ENCODE data around the gene MYT1.

The MYT1 gene

GRCh38 chr20:64207641-64208590 lies 43.7 kb downstream of the MYT1 start:
- no peak for TF ChIP-seq USF1 (IDR thresholded peaks at IDR 0.05)
- no peak for TF ChIP-seq ZBTB7A (IDR thresholded peaks at IDR 0.05; ENCODE audit: low read depth)
- no peak for TF ChIP-seq EGR1 (IDR thresholded peaks at IDR 0.05)
- TF ChIP-seq TCF12 (IDR thresholded peaks at IDR 0.05; ENCODE audit: low read depth): no peak
- no peak for TF ChIP-seq MAX (IDR thresholded peaks at IDR 0.05)
- no peak for TF ChIP-seq CREB1 (IDR thresholded peaks at IDR 0.05; ENCODE audit: low read depth)

- no peak for TF ChIP-seq USF1 (IDR thresholded peaks at IDR 0.05)
- TF ChIP-seq CEBPB (IDR thresholded peaks at IDR 0.05): no peak
- TF ChIP-seq YY1 (IDR thresholded peaks at IDR 0.05; ENCODE audit: low read depth): no peak
- TF ChIP-seq NFIC (IDR thresholded peaks at IDR 0.05): no peak
- TF ChIP-seq TCF12 (IDR thresholded peaks at IDR 0.05; ENCODE audit: low read depth): no peak
- no peak for TF ChIP-seq FOXM1 (IDR thresholded peaks at IDR 0.05; ENCODE audit: borderline replicate concordance, low read depth)
- no peak for TF ChIP-seq EP300 (IDR thresholded peaks at IDR 0.05; ENCODE audit: borderline replicate concordance)
- no peak for TF ChIP-seq TAF1 (IDR thresholded peaks at IDR 0.05; ENCODE audit: low read depth)
- no peak for TF ChIP-seq RAD21 (IDR thresholded peaks at IDR 0.05; ENCODE audit: low read depth)
- TF ChIP-seq TEAD4 (IDR thresholded peaks at IDR 0.05): no peak
- TF ChIP-seq ZBTB7A (IDR thresholded peaks at IDR 0.05; ENCODE audit: low read depth): no peak
- no peak for TF ChIP-seq CREB1 (IDR thresholded peaks at IDR 0.05; ENCODE audit: low read depth)
- no peak for TF ChIP-seq REST (IDR thresholded peaks at IDR 0.05; ENCODE audit: low read depth)
- TF ChIP-seq MAX (IDR thresholded peaks at IDR 0.05): no peak
- no peak for TF ChIP-seq EGR1 (IDR thresholded peaks at IDR 0.05)
Observed at GRCh38 chr20:64209148-64209547, 44.9 kb downstream of the MYT1 start.

DNA sequence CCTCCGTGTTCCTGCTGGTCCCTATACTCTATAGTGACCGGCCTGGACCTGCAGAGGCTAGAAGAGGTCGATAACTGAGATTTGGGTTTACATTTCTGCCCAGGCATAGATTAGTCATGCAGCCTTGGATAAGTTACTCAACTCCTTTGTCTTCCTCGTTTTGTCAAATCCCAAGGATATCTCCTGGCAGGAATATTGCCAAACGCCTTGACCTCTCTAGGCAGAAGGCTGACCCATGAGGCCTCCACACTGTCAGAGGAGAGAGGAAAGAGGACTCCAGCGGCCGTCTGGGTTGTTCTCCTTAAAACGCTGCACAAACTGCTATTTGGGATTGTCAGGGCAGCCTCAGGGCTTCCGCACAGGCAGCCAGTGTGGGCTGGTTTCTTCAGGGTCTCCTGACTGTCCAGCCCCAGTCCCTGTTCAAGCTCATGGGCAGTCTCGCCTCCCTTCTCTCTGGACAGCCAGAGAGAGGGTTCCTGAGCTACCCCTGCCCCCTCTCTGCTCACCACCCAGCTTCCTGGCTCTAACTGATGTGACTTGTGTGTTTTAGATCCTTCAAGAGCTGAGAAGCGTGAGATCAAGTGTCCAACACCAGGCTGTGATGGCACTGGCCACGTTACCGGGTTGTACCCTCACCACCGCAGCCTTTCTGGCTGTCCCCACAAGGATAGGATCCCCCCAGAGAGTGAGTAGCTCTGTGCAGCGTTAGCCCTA lies 46.6 kb downstream of the MYT1 start:
- TF ChIP-seq CEBPB (IDR thresholded peaks at IDR 0.05) (no peak), CREB1 (IDR thresholded peaks at IDR 0.05; ENCODE audit: low read depth) (no peak), NFIC (IDR thresholded peaks at IDR 0.05) (no peak), TCF12 (IDR thresholded peaks at IDR 0.05; ENCODE audit: low read depth) (no peak), ZBTB7A (IDR thresholded peaks at IDR 0.05; ENCODE audit: low read depth) (no peak), YY1 (IDR thresholded peaks at IDR 0.05; ENCODE audit: low read depth) (no peak), USF1 (IDR thresholded peaks at IDR 0.05) (no peak), REST (IDR thresholded peaks at IDR 0.05; ENCODE audit: low read depth) (no peak), TAF1 (IDR thresholded peaks at IDR 0.05; ENCODE audit: low read depth) (no peak), EP300 (IDR thresholded peaks at IDR 0.05; ENCODE audit: borderline replicate concordance) (no peak)

DNA sequence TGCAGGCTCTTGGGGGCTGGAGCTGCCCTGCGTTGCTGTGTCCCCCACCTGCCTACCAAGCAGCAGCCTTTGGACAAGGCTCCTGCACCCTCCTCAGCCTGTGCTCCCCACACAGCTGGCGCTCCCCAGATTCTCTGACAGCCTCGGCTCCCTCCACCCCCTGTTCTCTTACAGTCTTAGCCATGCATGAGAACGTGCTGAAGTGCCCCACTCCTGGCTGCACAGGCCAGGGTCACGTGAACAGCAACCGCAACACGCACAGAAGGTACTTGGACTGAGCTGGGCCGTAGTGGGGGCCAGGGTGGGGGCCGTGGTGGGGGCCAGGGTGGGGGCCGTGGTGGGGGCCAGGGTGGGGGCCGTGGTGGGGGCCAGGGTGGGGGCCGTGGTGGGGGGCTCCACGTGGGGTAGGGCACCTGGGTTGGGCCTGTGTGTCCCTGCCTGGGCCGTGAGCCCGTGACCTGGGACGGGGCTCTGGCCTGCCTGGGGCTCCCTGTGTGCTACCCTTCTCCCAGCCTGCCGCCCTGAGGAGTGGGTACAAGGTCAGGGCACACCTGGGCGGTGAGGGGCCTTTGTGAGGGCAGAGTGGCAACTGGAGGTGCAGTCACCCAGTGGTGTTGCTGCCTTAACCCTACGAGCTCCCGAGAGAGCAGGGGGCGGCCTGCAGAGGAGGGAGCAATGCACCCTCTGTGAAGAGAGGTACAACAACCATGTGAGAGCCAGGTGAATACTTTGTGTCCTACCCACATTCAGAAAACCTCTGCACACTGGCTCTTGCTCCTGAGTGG lies 47.8 kb downstream of the MYT1 start:
- no peak for TF ChIP-seq CREB1 (IDR thresholded peaks at IDR 0.05; ENCODE audit: low read depth)
- TF ChIP-seq MAX (IDR thresholded peaks at IDR 0.05): no peak
- TF ChIP-seq YY1 (IDR thresholded peaks at IDR 0.05; ENCODE audit: low read depth): no peak
- TF ChIP-seq TEAD4 (IDR thresholded peaks at IDR 0.05): no peak
- no peak for TF ChIP-seq FOXM1 (IDR thresholded peaks at IDR 0.05; ENCODE audit: borderline replicate concordance, low read depth)

Measured in Ishikawa (cell line).